K562 (cell line): ENCODE data around the gene MED22. TPM values are rescaled to one million over a fixed set of nuclear protein-coding genes. Genes with fewer than 3 reads are reported as not detected.

Experiments used
- BRF1 ChIP-seq: IDR thresholded peaks from 3 replicates; pipeline ENCODE4 v1.6.1; 2011; ENCODE audit warnings: borderline replicate concordance, mild to moderate bottlenecking; ENCODE audit not compliant: insufficient read length; ENCODE audit errors: extremely low read depth
- CREB1 ChIP-seq, 2 experiments: sonication (generic) in 1 of 2; formaldehyde crosslinking in 1 of 2; IDR thresholded peaks; 2 replicates each; pipeline versions ENCODE4 v1.6.1 to v1.8.0; 2012 to 2022; ENCODE audit warnings: inconsistent platforms in 1 of 2, mild to moderate bottlenecking in 1 of 2, missing genetic modification reagents in 1 of 2, moderate library complexity in 1 of 2
- CREBBP ChIP-seq: IDR thresholded peaks from one replicate; pipeline ENCODE4 v1.6.1; 2012; ENCODE audit warnings: low read depth, mild to moderate bottlenecking, control low read depth, inconsistent platforms, low read length
- DIDO1 ChIP-seq: fragments of 450-650 bp; IDR thresholded peaks from 2 replicates; pipeline ENCODE4 v1.6.1; 2016; ENCODE audit warnings: low read depth, missing biosample characterization, missing genetic modification characterization
- HEY1 ChIP-seq: fragments of 250-450 bp; sonication (Bioruptor Pico); IDR thresholded peaks from 2 replicates; pipeline ENCODE4 v1.5.0; 2020; ENCODE audit warnings: mild to moderate bottlenecking, moderate library complexity, borderline replicate concordance
- HMGN3 ChIP-seq: IDR thresholded peaks from 2 replicates; pipeline ENCODE4 v1.6.1; 2011; ENCODE audit warnings: borderline replicate concordance, low read depth, mild to moderate bottlenecking, mixed read lengths, low read length; ENCODE audit not compliant: insufficient read length; ENCODE audit errors: extremely low read depth
- HNRNPUL1 ChIP-seq: fragments of 200-400 bp; formaldehyde crosslinking; IDR thresholded peaks from 2 replicates; pipeline ENCODE4 v1.6.1; 2017; ENCODE audit warnings: low read length
- KLF13 ChIP-seq: fragments of 450-650 bp; IDR thresholded peaks from 2 replicates; pipeline ENCODE4 v1.6.1; 2016; ENCODE audit warnings: missing genetic modification characterization, low read depth, mild to moderate bottlenecking, missing compliant biosample characterization, moderate library complexity, borderline replicate concordance
- NCOR1 ChIP-seq: fragments of 450-650 bp; IDR thresholded peaks from 2 replicates; pipeline ENCODE4 v1.6.1; 2016; ENCODE audit warnings: mild to moderate bottlenecking, moderate library complexity
- OTX1 ChIP-seq: fragments of 450-650 bp; formaldehyde crosslinking; IDR thresholded peaks from 2 replicates; pipeline ENCODE4 v1.4.0; 2022; ENCODE audit warnings: mild to moderate bottlenecking
- RBM22 ChIP-seq: fragments of 200-400 bp; formaldehyde crosslinking; IDR thresholded peaks from 2 replicates; pipeline ENCODE4 v1.6.1; 2018; ENCODE audit warnings: low read length, low read depth; ENCODE audit not compliant: poor library complexity, severe bottlenecking
- SAFB2 ChIP-seq: fragments of 200-400 bp; formaldehyde crosslinking; IDR thresholded peaks from 2 replicates; pipeline ENCODE4 v1.6.1; 2018; ENCODE audit warnings: borderline replicate concordance, low read length, low read depth, moderate library complexity; ENCODE audit not compliant: severe bottlenecking
- SMARCA5 ChIP-seq: fragments of 450-650 bp; IDR thresholded peaks from 2 replicates; pipeline ENCODE4 v1.6.1; 2016
- SMARCE1 ChIP-seq: fragments of 450-650 bp; IDR thresholded peaks from 2 replicates; pipeline ENCODE4 v1.7.1; 2016; ENCODE audit warnings: mild to moderate bottlenecking
- SRSF9 ChIP-seq: fragments of 200-400 bp; formaldehyde crosslinking; IDR thresholded peaks from 2 replicates; pipeline ENCODE4 v1.6.1; 2017; ENCODE audit warnings: low read depth, low read length, borderline replicate concordance
- ZNF274 ChIP-seq: IDR thresholded peaks from 2 replicates; pipeline ENCODE4 v1.6.1; 2011; ENCODE audit warnings: low read depth, mild to moderate bottlenecking, low read length, moderate library complexity, borderline replicate concordance
- ZNF707 ChIP-seq: fragments of 250-450 bp; sonication (Bioruptor Pico); conservative IDR thresholded peaks from 2 replicates; pipeline ENCODE4 v1.8.0; 2022; ENCODE audit warnings: inconsistent platforms, mild to moderate bottlenecking, moderate library complexity
- ZSCAN29 ChIP-seq: fragments of 450-650 bp; IDR thresholded peaks from 2 replicates; pipeline ENCODE4 v1.6.1; 2017
- polyA plus RNA-seq, 8 experiments: library from polyadenylated mRNA; depleted of rRNA in 4 of 8; stranded (reverse) in 5 of 8; unstranded in 3 of 8; fragments of >200 nt; fragmentation: Nextera tagmentation in 2 of 8; fragmentation: Illumina TruSeq in 1 of 8; extraction: Ambion mirVana in 2 of 8; extraction: Trizol in 1 of 8; gene quantifications; 2 replicates each; pipeline versions ENCODE4 v1.2.1 to v1.2.3, GENCODE V29; 2011 to 2014; ENCODE audit warnings: inconsistent platforms in 1 of 8, missing spikeins in 1 of 8
- total RNA-seq, 7 experiments: library from RNA; depleted of rRNA in 6 of 7; stranded (reverse); fragments of >200 nt in 6 of 7; fragmentation: Illumina TruSeq in 2 of 7; extraction: Trizol in 2 of 7; gene quantifications; 2 replicates each; pipeline versions ENCODE4 v1.2.1 to v1.2.3, GENCODE V29; 2011 to 2021; ENCODE audit warnings: low replicate concordance in 1 of 7
- TF ChIP-seq, protein P1 (sequence below), 2 experiments: fragments of 450-650 bp in 1 of 2; sonication (generic) in 1 of 2; formaldehyde crosslinking in 1 of 2; IDR thresholded peaks in 1 of 2; conservative IDR thresholded peaks in 1 of 2; 2 replicates each; pipeline versions ENCODE4 v1.6.1 to v1.8.1; 2016 to 2023; ENCODE audit warnings: mild to moderate bottlenecking in 2 of 2, moderate library complexity in 2 of 2, inconsistent platforms in 1 of 2, missing genetic modification reagents in 1 of 2
- TF ChIP-seq, protein P2 (sequence below): fragments of 450-650 bp; formaldehyde crosslinking; IDR thresholded peaks from 2 replicates; pipeline ENCODE4 v1.4.0; 2020; ENCODE audit warnings: mild to moderate bottlenecking, moderate library complexity
- TF ChIP-seq, protein P3 (sequence below): IDR thresholded peaks from 2 replicates; pipeline ENCODE4 v1.6.1; 2011; ENCODE audit warnings: borderline replicate concordance, low read depth, mild to moderate bottlenecking, moderate library complexity, low read length; ENCODE audit not compliant: insufficient read depth, poor library complexity, severe bottlenecking
- TF ChIP-seq, protein P4 (sequence below): IDR thresholded peaks from 2 replicates; pipeline ENCODE4 v1.6.1; 2014; ENCODE audit warnings: antibody characterized with exemption

MED22 gene
- total and polyA plus RNA-seq, 9 of the 15 experiments (the other 6 are each of a cell fraction or from before 2014, with no cell fraction given) = 0.73 to 35.6 (median 22.3) TPM

DNA sequence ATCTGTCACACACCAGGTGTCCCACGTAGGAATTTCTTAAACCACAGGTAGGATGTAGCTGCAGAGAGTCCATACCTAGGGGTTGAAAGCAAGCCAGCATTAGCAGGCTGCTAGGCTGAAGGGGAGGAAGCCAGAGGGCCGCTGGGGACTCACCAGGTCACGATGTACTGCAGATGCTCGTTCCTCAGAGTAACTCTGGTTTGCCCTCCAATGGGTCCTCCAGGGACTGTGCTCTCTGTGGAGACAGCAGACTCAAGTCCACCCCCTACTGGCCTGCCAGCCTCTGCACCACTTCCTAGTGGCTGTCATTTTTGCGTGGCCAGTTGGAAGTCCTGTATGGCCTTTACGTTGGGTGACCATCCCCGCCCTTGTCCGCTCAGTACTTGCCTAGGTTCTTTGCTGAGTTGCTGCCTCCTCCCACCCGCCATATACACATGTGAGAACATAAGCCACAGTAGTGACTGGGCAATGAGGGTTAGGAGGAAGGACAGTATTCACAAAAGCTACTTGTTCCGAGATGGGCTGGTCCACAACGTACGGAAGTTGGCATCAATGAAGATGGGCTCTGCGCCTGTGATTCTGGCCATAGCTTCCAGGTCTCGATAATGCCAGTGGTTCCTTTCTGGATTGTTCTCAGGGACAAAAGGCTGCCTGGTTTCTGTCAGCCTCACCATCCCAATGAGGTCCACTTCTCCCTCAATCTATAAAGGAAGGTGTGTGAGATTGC lies 4.1 kb upstream of the MED22 start (continued):
- TF ChIP-seq, protein P1, sequence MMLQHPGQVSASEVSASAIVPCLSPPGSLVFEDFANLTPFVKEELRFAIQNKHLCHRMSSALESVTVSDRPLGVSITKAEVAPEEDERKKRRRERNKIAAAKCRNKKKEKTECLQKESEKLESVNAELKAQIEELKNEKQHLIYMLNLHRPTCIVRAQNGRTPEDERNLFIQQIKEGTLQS (IDR thresholded peaks at IDR 0.05) = no peak
- TF ChIP-seq, protein P1 (CRISPR knock-in tag; conservative IDR thresholded peaks at IDR 0.05) = no peak
- TF ChIP-seq OTX1 (peak; percentile 85; the same call in 1 of the 2 replicates), CREBBP (no peak), HEY1 (CRISPR knock-in tag) (no peak), KLF13 (tag) (no peak), SMARCE1 (peak; percentile 21; the same call in 1 of the 2 replicates), HNRNPUL1 (no peak), SMARCA5 (no peak), RBM22 (no peak), NCOR1 (no peak), HMGN3 (peak; percentile 29), BRF1 (no peak), SRSF9 (no peak), ZNF707 (no peak), CREB1 (IDR thresholded peaks at IDR 0.05) (peak; percentile 23; the same call in 1 of the 2 replicates), CREB1 (CRISPR knock-in tag; IDR thresholded peaks at IDR 0.05) (peak; percentile 37; the same call in 1 of the 2 replicates), SAFB2 (no peak), ZNF274 (no peak), DIDO1 (tag) (no peak), ZSCAN29 (peak; percentile 18; the same call in 1 of the 2 replicates)
- TF ChIP-seq, protein P2, sequence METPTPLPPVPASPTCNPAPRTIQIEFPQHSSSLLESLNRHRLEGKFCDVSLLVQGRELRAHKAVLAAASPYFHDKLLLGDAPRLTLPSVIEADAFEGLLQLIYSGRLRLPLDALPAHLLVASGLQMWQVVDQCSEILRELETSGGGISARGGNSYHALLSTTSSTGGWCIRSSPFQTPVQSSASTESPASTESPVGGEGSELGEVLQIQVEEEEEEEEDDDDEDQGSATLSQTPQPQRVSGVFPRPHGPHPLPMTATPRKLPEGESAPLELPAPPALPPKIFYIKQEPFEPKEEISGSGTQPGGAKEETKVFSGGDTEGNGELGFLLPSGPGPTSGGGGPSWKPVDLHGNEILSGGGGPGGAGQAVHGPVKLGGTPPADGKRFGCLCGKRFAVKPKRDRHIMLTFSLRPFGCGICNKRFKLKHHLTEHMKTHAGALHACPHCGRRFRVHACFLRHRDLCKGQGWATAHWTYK (CRISPR knock-in tag) = no peak
- TF ChIP-seq, protein P3, sequence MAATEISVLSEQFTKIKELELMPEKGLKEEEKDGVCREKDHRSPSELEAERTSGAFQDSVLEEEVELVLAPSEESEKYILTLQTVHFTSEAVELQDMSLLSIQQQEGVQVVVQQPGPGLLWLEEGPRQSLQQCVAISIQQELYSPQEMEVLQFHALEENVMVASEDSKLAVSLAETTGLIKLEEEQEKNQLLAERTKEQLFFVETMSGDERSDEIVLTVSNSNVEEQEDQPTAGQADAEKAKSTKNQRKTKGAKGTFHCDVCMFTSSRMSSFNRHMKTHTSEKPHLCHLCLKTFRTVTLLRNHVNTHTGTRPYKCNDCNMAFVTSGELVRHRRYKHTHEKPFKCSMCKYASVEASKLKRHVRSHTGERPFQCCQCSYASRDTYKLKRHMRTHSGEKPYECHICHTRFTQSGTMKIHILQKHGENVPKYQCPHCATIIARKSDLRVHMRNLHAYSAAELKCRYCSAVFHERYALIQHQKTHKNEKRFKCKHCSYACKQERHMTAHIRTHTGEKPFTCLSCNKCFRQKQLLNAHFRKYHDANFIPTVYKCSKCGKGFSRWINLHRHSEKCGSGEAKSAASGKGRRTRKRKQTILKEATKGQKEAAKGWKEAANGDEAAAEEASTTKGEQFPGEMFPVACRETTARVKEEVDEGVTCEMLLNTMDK = peak; percentile 40
- TF ChIP-seq, protein P4, sequence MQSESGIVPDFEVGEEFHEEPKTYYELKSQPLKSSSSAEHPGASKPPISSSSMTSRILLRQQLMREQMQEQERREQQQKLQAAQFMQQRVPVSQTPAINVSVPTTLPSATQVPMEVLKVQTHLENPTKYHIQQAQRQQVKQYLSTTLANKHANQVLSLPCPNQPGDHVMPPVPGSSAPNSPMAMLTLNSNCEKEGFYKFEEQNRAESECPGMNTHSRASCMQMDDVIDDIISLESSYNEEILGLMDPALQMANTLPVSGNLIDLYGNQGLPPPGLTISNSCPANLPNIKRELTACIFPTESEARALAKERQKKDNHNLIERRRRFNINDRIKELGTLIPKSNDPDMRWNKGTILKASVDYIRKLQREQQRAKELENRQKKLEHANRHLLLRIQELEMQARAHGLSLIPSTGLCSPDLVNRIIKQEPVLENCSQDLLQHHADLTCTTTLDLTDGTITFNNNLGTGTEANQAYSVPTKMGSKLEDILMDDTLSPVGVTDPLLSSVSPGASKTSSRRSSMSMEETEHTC = no peak
